HG02973 (cell line): ENCODE measurements around the gene UBE2H.
"Not testable (repeated sequence)": the region's sequence is repeated elsewhere in the genome, so short reads cannot be mapped to it uniquely, and the experiment has no call there.

ENCODE experiments used
- ATAC-seq: cut with Tn5 transposase; IDR thresholded peaks from one replicate; pipeline ENCODE4 v1.9.1; 2021; ENCODE audit warnings: moderate library complexity; ENCODE audit not compliant: unreplicated experiment

Gene UBE2H

GRCh38 chr7:129875160-129875559 lies 77.6 kb downstream of the UBE2H start:
- no peak for ATAC-seq

- ATAC-seq, result no peak
These were observed 78.0 kb downstream of the UBE2H start for GRCh38 chr7:129874722-129875121.

- ATAC-seq, result no peak
These were observed 80.7 kb downstream of the UBE2H start for GRCh38 chr7:129872054-129872453.

DNA sequence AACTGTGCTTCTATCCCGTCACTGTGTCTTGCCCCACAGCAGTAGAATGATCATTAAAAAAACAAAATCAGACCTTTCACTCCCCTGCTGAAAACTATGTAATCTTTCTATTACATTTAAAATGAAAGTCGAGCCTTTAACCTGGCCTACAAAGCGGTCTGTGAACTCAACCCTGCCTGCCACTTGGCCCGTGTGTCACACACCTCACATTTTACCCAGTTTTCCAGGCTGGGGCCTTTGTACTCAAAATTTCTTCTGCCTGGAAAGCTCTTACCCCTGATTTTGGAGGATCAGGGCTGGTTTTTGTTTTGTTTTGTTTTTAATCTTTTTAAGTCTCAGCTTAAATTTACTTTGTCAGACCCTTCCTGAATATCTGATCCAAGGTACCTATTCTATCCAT lies 82.1 kb downstream of the UBE2H start:
- ATAC-seq, result no peak

DNA sequence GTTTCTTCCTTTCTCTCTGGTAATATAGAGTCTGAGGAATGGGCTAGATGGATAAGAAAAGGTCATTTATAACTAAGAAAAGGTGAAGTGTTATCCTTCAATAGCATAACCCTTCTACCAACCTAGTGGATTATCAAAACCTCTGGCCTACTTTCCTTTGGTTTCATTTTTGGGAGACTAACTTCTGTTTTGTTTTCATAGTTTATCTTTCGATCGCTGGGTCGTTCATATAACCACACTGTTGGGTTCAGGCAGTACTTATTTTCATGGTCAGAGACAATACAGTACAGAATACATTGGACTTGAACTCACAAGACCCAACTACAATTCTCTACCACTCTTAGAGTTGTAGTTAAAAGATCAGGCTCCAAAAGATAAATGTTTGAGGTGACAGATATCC lies 86.5 kb downstream of the UBE2H start:
- no peak for ATAC-seq

GRCh38 chr7:129865925-129866201 lies 86.9 kb downstream of the UBE2H start:
- no peak for ATAC-seq

- no peak for ATAC-seq
These were observed 87.5 kb downstream of the UBE2H start for GRCh38 chr7:129865093-129865924.

DNA sequence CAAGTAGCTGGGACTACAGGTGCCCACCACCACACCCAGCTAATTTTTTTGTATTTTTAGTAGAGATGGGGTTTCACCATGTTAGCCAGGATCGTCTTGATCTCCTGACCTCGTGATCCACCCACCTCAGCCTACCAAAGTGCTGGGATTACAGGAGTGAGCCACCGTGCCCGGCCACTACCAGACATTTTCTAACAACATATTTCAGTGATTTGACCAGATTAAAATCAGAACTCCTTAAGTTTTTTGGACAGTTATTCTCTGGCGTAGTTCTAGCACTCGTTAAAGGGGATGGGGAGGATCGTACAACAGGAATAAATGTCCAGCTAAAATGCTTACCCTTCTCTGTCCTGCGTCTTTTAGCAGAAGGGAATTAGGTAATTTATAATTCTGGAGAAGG lies 88.1 kb downstream of the UBE2H start:
- not testable (repeated sequence) for ATAC-seq

GRCh38 chr7:129864042-129864441 lies 88.7 kb downstream of the UBE2H start:
- no peak for ATAC-seq

- no peak for ATAC-seq
These were observed 90.1 kb downstream of the UBE2H start for GRCh38 chr7:129862682-129863081.

DNA sequence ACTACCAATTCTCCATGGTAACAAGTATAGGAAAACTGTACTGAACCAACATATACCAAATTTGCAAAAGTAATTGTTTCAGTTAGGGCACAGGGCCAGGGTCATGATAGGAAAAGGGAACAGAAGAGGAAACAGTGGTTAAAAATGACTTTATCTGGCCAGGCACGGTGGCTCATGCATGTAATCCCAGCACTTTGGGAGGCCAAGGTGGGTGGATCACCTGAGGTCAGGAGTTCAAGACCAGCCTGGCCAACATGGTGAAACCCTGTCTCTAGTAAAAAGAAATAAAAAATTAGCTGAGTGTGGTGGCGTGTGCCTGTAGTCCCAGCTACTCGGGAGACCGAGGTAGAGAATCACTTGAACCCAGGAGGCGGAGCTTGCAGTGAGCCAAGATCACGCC lies 92.0 kb downstream of the UBE2H start:
- not testable (repeated sequence) for ATAC-seq

GRCh38 chr7:129859183-129859582 lies 93.6 kb downstream of the UBE2H start:
- ATAC-seq, result peak; percentile 45

DNA sequence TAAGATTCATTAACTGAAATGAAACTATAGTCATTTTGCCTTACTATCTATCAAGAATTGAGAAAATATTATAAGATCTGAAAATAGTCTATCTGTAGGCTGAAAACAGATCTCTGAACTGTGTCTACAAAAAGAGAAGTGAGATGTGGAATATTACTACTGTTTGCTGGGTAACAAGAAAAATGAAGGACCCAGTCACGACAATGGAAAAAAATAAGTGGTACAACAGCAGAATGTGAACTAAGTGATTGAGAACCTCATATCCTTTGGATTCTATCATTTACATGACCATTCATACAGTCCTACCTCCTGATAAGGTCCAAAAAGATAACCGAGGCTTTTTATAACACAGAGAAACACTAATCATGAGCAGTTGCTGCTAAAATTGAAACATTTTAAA lies 94.3 kb downstream of the UBE2H start:
- no peak for ATAC-seq

DNA sequence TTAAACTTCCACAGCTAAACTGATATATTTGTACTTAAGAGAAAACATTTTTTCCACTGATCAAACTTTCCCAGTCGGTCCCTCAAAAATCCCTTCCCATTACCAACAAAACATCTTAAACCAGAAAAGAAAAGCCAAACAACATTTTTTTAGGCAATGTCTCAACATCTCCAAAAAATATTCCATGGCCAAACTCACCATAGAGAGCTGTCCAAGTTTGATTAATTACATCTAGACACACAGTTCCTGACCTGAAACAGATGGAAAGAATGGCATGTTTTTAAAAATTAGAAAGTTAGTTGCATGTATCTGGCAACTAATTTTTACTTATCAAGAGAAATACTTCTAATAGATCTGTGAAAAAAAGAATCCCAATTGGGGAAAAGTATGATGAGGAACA lies 95.4 kb downstream of the UBE2H start:
- no peak for ATAC-seq

GRCh38 chr7:129855935-129856717 lies 96.6 kb downstream of the UBE2H start:
- no peak for ATAC-seq

DNA sequence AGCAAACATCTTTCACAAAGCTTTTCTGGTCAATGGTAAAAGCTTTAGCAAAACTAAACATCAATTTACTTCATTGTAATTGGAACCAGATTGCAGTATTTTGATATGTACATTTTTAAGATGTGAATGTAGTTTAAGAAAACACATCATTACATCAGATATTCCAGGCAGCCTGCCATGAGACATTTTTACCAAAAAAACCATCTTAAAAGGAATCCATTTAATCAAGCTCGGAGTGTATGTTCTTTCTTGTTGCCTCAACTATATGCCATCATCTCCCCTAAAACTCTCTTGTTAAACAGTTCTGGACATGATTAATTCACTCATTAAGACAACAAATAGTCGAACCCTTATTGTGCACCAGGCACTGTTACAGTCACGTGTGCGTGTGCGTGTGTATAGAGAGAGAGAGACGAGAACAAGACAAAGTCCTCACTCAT lies 97.5 kb downstream of the UBE2H start:
- no peak for ATAC-seq

DNA sequence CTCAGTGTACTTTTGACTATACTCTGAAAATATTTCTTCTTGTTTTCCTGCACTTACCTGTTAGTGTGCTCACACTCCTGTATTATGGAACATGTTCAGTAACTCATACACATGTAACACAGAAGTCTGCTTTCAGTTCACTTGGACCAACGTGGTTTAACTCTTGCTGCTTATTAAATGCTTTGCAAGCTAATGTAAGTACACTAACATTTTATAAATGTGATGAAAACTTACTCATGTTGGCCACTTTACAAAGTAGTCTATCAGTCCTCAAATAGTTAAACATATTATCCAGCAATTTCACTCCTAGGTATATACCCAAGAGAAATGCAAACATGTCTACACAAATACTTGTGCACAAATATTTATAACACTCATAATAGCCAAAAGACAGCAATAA lies 98.4 kb downstream of the UBE2H start:
- ATAC-seq, result no peak

GRCh38 chr7:129853661-129854268 lies 99.0 kb downstream of the UBE2H start:
- ATAC-seq, result no peak

- no peak for ATAC-seq
These were observed 101.0 kb downstream of the UBE2H start for GRCh38 chr7:129851809-129852208.

DNA sequence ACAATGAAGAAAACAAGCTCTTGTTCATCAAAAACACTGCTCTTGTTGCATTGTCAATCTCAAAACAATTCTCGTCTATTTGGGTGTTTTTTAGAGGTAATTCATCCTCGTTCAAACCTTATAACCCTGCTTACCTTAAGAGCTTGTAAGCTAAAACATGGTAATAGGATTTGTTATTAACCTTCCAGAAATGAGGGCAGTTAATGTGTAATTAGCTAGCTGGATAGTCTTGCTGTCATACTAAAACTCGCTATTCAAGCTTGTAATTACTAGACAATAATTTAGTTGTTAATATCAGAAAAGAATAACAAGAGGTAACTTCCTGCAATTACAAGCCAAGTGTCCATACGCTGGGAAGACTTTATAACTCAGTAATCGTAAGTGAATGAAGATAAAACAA lies 101.6 kb downstream of the UBE2H start:
- no peak for ATAC-seq

- no peak for ATAC-seq
These were observed 104.3 kb downstream of the UBE2H start for GRCh38 chr7:129848436-129848835.

- ATAC-seq, result no peak
These were observed 106.8 kb downstream of the UBE2H start for GRCh38 chr7:129845972-129846327.
